Central memory CD8-positive, alpha-beta T cell (primary cell): ENCODE data around the gene DBF4B.
A peak's percentile ranks its signal among the peaks of the same experiment; 100 is the strongest.

Experiments
- ATAC-seq: fragments of 150-1000 bp; cut with Tn5 transposase; replicated peaks from 2 replicates; pipeline ENCODE4 v1.10.0; 2022; ENCODE audit warnings: mild to moderate bottlenecking, moderate FRiP score, moderate number of reproducible peaks; ENCODE audit not compliant: poor library complexity, severe bottlenecking; ENCODE audit errors: extremely low read depth
- DNase-seq, 2 donors: peaks; one replicate each; pipeline ENCODE4 v3.0.0; 2021; ENCODE audit warnings: low spot score in 2 of 2
- H3K27ac Mint-ChIP-seq: one replicate; pipeline ENCODE4 v1.8.0; 2022; ENCODE audit warnings: low read depth, mild to moderate bottlenecking, moderate library complexity, mixed read lengths
- H3K27me3 Mint-ChIP-seq: one replicate; pipeline ENCODE4 v1.8.0; 2022; ENCODE audit warnings: mixed read lengths
- H3K36me3 Mint-ChIP-seq: one replicate; pipeline ENCODE4 v1.8.0; 2022; ENCODE audit warnings: mild to moderate bottlenecking, moderate library complexity, mixed read lengths; ENCODE audit not compliant: insufficient read depth
- H3K4me1 Mint-ChIP-seq: one replicate; pipeline ENCODE4 v1.8.0; 2022; ENCODE audit warnings: mixed read lengths
- H3K4me3 Mint-ChIP-seq: one replicate; pipeline ENCODE4 v1.8.0; 2022; ENCODE audit warnings: mild to moderate bottlenecking, moderate library complexity, mixed read lengths
- H3K9me3 Mint-ChIP-seq: one replicate; pipeline ENCODE4 v1.8.0; 2022; ENCODE audit warnings: mixed read lengths

Gene DBF4B

DNA sequence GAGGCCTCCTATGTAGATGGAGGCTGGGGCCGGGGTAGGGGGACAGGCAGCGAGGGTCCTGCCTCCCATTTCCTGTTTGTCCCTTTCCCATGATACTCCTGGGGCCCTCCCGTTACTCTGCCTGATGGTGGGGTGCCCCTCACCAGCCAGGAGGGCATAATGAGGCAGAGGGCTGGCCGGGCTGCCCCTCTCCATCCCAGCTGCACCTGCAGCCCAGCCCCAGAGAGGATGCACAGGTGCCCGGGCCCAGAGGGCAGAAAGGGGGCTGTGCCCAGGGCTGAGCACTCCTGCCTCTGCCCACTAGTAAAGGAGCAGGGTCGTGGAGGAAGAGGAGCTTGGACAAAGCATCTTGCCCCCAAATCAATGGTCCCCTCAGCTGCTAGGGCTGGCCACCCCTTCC lies 60.8 kb downstream of the DBF4B start:
- ATAC-seq, result no peak
- no peak for DNase-seq
- Mint-ChIP-seq H3K27ac (no peak overlapping the region), H3K27me3 (peaks cover 32% of the 10 kb centered on the region), H3K4me1 (no peaks in the 10 kb centered on the region), H3K4me3 (no peak overlapping the region), H3K36me3 (peaks cover 5% of the 10 kb centered on the region), H3K9me3 (no peaks in the 10 kb centered on the region)

DNA sequence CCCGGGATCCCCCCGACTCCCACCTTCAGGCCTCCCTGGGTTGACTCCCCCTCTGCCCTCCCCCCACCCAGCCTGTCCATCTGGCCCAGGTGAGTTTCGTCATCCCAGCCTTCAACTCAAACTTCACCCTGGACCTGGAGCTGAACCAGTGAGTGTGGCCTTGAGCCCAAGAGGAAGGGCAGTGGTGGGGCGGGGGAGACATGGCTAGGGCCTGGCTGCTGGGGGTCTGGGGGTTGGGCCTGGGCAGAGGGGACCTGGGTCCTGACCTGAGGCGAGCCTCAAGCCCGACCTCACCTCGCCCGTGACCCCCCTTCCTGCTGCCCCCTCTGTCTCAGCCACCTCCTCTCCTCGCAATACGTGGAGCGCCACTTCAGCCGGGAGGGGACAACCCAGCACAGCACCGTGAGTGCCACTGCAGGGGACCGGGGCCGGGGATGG lies 61.2 kb downstream of the DBF4B start:
- no peak for DNase-seq
- Mint-ChIP-seq H3K4me3 (no peak overlapping the region), H3K36me3 (peaks cover 5% of the 10 kb centered on the region), H3K9me3 (no peaks in the 10 kb centered on the region), H3K27me3 (peaks cover 32% of the 10 kb centered on the region), H3K4me1 (no peaks in the 10 kb centered on the region), H3K27ac (no peak overlapping the region)
- no peak for ATAC-seq

- Mint-ChIP-seq H3K9me3 (no peaks in the 10 kb centered on the region), H3K36me3 (peaks cover 5% of the 10 kb centered on the region), H3K27ac (no peak overlapping the region), H3K27me3 (peaks cover 32% of the 10 kb centered on the region), H3K4me1 (peaks cover 2% of the 10 kb centered on the region), H3K4me3 (no peak overlapping the region)
- ATAC-seq (no peak), DNase-seq (no peak)
Observed at GRCh38 chr17:44770166-44770925, 61.9 kb downstream of the DBF4B start.

- Mint-ChIP-seq H3K36me3 (peaks cover 5% of the 10 kb centered on the region), H3K9me3 (no peaks in the 10 kb centered on the region), H3K27ac (no peak overlapping the region), H3K27me3 (peaks cover 17% of the 10 kb centered on the region), H3K4me1 (peaks cover 12% of the 10 kb centered on the region), H3K4me3 (no peak overlapping the region)
- DNase-seq (no peak), ATAC-seq (no peak)
Observed at GRCh38 chr17:44772308-44773045, 64.0 kb downstream of the DBF4B start.

- ATAC-seq (no peak), DNase-seq (no peak)
- H3K27me3 Mint-ChIP-seq, result peaks cover 12% of the 10 kb centered on the region
- no peak overlapping the region for H3K27ac Mint-ChIP-seq
- peak overlapping the region; percentile 9 for H3K4me3 Mint-ChIP-seq
- peaks cover 5% of the 10 kb centered on the region for H3K36me3 Mint-ChIP-seq
- H3K9me3 Mint-ChIP-seq, result no peaks in the 10 kb centered on the region
- peaks cover 12% of the 10 kb centered on the region for H3K4me1 Mint-ChIP-seq
Observed at GRCh38 chr17:44773140-44773539, 64.7 kb downstream of the DBF4B start.

GRCh38 chr17:44774271-44775135 lies 66.0 kb downstream of the DBF4B start:
- H3K4me3 Mint-ChIP-seq, result peak overlapping the region; percentile 81
- no peak overlapping the region for H3K27ac Mint-ChIP-seq
- peaks cover 5% of the 10 kb centered on the region for H3K36me3 Mint-ChIP-seq
- no peaks in the 10 kb centered on the region for H3K27me3 Mint-ChIP-seq
- H3K9me3 Mint-ChIP-seq, result no peaks in the 10 kb centered on the region
- peak; percentile 78 to 85 for DNase-seq
- peak; percentile 61 for ATAC-seq
- peaks cover 17% of the 10 kb centered on the region for H3K4me1 Mint-ChIP-seq

DNA sequence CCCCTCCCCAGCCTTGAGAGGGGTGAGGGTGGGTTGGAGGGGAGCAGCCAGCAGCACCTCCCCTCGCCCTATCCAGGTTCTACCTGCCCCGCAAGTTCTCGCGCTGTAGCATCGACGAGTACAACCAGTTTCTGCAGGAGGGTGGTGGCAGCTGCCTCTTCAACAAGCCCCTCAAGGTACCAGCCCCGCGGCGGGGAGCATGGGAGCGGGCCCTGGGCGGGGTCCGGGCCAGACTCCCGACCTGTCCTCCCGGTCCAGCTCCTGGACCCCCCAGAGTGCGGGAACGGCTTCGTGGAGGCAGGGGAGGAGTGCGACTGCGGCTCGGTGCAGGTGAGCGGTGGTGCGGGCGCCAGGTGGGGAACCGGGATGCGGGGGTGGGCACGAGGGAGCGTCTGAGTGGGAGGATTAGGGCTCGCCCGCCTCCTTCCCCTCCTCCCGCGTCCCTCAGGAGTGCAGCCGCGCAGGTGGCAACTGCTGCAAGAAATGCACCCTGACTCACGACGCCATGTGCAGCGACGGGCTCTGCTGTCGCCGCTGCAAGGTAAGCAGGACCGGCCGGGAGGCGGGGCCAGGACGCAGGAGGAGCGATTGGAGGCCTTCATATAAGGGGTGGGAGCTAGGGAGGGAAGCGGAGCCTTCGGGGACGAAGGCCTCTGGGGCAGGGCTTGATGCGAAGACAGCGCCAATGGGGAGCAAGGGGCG lies 66.8 kb downstream of the DBF4B start:
- Mint-ChIP-seq H3K4me3 (peak overlapping the region; percentile 81), H3K27ac (no peak overlapping the region), H3K4me1 (peaks cover 17% of the 10 kb centered on the region), H3K27me3 (no peaks in the 10 kb centered on the region), H3K36me3 (peaks cover 5% of the 10 kb centered on the region), H3K9me3 (no peaks in the 10 kb centered on the region)
- ATAC-seq, result peak; percentile 95
- DNase-seq, result peak; percentile 92 to 93

DNA sequence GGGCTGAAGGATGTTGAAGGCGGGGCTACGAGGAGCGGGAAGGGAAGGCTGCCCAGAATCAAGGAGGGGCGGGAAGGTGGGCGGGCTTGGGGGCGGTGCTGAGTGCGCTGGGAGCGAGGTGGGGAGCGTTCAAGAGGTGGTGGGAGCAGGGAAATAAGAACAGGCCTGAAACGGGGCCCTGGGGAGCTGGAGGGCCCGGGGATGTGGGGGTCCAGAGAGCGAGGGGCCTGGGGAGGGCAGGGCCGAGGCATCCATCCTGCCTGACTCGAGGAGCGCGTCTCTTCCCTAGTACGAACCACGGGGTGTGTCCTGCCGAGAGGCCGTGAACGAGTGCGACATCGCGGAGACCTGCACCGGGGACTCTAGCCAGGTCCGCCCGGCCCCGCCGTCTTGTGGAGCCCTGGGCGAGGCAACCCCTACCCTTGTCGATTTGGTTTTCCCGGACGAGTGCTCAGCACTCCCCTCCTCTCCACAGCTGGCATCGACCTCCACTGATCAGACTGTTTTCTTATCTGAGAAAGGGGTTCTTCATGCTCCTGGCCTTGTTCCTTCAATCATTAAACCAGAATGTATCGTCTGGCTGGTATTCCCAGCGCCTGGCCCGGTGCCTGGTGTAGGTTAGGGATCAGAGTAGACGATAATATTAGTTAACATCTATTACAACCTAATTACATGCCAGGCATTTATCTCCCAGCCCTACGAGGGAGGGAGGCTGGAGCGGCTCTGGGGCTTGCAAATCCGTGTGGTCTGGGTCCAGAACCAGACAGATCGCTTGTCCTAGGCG lies 67.6 kb downstream of the DBF4B start:
- DNase-seq (no peak), ATAC-seq (peak; percentile 1)
- H3K4me3 Mint-ChIP-seq, result peak overlapping the region; percentile 81

DNA sequence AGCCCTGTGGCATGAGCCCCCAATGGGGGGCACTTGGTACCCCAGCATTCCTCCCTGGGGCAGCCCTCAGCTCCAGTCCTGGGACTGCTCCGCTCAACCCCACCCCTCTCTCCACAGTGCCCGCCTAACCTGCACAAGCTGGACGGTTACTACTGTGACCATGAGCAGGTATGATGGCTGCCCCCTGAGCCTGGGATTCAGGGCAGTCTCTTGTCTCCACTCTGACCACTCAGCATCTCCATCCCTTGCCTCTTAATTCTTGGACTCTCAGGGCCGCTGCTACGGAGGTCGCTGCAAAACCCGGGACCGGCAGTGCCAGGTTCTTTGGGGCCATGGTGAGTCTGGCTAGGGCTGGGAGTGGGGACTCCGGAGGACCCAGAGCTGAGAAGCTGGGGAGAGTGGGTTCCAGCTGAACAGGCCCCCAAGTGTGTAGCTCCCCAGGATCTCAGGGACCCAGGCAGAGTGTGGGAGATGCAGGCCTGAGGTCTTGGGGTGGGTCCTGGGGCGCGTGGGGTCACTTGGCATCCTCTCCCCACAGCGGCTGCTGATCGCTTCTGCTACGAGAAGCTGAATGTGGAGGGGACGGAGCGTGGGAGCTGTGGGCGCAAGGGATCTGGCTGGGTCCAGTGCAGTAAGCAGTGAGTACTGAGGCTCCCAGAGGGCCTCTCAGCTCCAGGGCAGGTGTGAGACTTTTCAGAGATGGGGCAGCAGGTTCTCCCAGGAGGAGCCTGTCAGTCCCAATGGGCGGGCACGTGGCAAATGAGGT lies 68.3 kb downstream of the DBF4B start:
- peaks cover 17% of the 10 kb centered on the region for H3K4me1 Mint-ChIP-seq
- H3K27ac Mint-ChIP-seq, result no peak overlapping the region
- H3K9me3 Mint-ChIP-seq, result no peaks in the 10 kb centered on the region
- H3K27me3 Mint-ChIP-seq, result no peaks in the 10 kb centered on the region
- DNase-seq (no peak), ATAC-seq (no peak)
- peaks cover 5% of the 10 kb centered on the region for H3K36me3 Mint-ChIP-seq
- peak overlapping the region; percentile 81 for H3K4me3 Mint-ChIP-seq

More for the DNA sequence above, 67.6 kb downstream of the DBF4B start:
- Mint-ChIP-seq H3K27me3 (no peaks in the 10 kb centered on the region), H3K27ac (no peak overlapping the region), H3K36me3 (peaks cover 5% of the 10 kb centered on the region), H3K9me3 (no peaks in the 10 kb centered on the region), H3K4me1 (peaks cover 17% of the 10 kb centered on the region)

DNA sequence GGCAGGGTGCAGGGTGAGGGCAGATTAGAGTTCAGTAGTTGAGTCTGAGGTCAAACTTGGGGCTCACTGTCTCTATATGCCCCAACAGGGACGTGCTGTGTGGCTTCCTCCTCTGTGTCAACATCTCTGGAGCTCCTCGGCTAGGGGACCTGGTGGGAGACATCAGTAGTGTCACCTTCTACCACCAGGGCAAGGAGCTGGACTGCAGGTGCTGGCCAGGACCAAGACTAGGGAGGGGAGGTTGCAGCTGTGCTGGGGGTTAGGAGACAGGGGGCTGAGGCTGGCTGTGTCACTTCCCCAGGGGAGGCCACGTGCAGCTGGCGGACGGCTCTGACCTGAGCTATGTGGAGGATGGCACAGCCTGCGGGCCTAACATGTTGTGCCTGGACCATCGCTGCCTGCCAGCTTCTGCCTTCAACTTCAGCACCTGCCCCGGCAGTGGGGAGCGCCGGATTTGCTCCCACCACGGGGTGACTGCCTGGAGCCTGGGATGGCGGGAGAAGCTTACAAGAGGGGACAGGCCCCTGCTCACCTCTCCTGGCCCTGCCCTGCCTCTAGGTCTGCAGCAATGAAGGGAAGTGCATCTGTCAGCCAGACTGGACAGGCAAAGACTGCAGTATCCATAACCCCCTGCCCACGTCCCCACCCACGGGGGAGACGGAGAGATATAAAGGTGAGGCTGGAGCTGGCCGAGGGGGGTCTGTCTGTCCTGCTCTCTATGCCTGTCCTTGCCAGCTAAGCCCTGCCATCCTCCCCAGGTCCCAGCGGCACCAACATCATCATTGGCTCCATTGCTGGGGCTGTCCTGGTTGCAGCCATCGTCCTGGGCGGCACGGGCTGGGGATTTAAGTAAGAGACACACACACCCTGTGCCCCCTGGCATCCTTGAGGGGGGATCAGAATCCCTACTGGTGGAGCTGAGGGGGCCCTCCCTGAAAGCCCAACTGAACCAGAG lies 69.2 kb downstream of the DBF4B start:
- DNase-seq, result no peak
- H3K4me3 Mint-ChIP-seq, result no peak overlapping the region
- H3K27ac Mint-ChIP-seq, result no peak overlapping the region
- no peaks in the 10 kb centered on the region for H3K27me3 Mint-ChIP-seq
- no peaks in the 10 kb centered on the region for H3K9me3 Mint-ChIP-seq
- peaks cover 5% of the 10 kb centered on the region for H3K36me3 Mint-ChIP-seq
- peaks cover 17% of the 10 kb centered on the region for H3K4me1 Mint-ChIP-seq
- no peak for ATAC-seq
